Activated CD8-positive, alpha-beta memory T cell treated with anti-CD3 and anti-CD28 coated beads for 36 hours (primary cell): ENCODE results near the gene RAET1G. TPM values are rescaled to one million over a fixed set of nuclear protein-coding genes. Genes with fewer than 3 reads are reported as not detected.
"Not testable (repeated sequence)": the region's sequence is repeated elsewhere in the genome, so short reads cannot be mapped to it uniquely, and the experiment has no call there.

Experiments used
- CTCF ChIA-PET: fragments of 350-600 bp; sonication (Branson Sonifier 250); formaldehyde crosslinking; loops from one replicate; lab custom pipeline; 2021; ENCODE audit warnings: antibody characterized with exemption; lab: Charles Lee
- POLR2A ChIA-PET: fragments of 350-600 bp; sonication (Branson Sonifier 250); formaldehyde crosslinking; loops from one replicate; lab custom pipeline; 2021; ENCODE audit warnings: antibody characterized with exemption; lab: Charles Lee
- total RNA-seq, 2 experiments: library from RNA; stranded (reverse); gene quantifications; one replicate each; pipeline ENCODE4 v1.2.3, GENCODE V29; 2021

RAET1G gene
- total RNA-seq, 2 experiments from 2014 or later: not detected

DNA sequence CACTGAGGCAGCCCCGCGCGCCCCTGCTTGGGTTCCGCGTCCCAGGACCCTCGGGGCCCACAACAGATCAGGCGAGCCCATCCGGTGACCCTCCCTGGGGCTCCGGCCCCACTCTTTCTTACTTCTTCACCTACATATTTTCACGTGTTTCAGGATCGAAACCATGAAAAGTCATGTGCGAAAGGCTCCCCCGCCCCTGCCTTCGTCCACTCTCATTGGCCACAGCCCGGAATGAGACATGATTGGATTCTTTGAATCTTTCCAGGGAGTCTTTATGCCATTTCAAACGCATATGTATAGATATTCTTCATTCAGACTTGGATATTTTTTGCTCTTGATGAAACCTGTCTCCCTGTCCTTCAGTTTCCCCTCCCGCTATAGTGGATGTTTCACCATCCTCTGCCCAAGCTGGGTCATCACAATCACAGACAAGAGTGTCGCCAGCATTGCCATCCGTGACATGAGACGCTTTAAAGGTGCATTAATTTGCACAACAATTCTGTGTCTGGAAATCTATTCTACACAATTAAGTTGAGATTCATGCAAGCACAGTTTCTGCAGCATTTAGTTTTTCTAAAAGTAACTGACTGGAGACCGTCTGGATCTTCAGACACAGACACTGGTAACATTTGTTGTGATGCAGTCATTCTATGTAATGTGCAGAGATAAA is 32.2 kb upstream of the RAET1G start:
- CTCF ChIA-PET, POLR2A ChIA-PET: not testable (repeated sequence)

DNA sequence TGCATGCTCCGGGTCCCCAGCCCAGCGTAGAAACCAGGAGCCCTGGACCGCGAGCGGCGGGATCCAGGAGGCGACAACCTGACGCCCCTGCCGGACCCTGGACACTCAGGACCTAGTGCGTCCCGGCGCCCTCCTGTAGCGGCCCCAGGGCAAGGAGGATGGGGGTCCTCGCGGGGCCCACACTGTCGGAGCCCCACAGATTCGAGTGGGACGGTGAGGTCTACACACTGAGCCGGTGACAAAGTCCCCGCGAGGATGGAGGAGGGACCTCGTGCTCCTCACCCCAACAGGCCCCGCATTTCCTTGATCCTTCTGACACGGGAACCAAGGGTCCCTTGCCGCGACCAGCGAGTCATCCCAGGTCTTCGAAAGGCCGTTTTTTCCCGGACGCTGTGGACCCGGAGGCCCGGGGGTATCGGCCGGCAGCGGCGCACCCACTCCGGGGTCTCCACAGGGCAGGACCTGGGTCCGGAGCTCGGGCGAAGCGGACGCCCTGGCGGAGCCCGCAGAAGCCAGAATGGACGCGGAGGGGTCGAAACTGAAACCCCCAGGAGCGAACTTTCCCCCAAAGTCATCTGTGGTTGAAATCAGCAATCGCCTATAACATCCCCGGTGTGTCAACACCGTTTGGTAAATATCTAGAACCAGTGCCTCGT is 31.5 kb upstream of the RAET1G start:
- POLR2A ChIA-PET, CTCF ChIA-PET: not testable (repeated sequence)

DNA sequence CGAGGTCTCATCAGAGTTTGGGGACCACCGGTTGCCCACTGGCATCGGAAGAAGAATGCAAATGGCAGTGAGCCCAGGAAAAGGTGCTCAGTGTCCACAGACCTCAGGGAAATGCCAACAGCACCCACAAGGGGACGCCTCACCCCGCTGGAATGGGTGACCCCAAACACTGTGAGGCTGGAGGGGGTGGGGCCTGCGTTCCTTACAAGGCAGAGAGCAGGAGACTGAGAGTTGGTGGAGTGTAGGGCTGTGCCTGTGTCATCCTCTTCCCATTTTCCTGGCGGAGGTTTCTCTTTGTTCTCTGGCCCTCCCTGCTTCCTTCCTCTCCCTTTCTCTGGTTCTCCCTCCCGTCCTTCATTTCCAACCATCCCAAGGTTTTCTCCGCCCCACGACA is 31.0 kb upstream of the RAET1G start:
- CTCF ChIA-PET: not testable (repeated sequence)

DNA sequence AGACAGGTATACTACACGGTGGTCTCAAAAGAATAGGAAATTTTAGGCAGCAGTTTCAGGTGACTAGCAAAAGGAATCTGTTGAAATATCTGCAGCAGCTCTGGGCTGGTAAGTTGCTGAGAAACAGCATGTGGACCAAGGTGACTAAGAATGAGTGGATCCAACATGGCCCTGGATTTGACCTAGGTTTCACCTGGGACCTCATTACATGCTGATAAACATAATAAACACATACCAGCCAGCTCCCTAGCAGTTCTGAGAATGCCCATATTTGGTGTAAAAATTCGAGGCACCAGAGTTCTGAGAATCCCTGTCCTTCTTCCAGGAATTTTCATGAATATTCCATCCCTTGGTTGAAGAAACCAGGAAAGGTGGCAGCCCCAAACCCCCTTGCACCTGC is 30.5 kb upstream of the RAET1G start:
- POLR2A ChIA-PET, CTCF ChIA-PET: not testable (repeated sequence)

More for the DNA sequence above, 31.0 kb upstream of the RAET1G start:
- POLR2A ChIA-PET: not testable (repeated sequence)

DNA sequence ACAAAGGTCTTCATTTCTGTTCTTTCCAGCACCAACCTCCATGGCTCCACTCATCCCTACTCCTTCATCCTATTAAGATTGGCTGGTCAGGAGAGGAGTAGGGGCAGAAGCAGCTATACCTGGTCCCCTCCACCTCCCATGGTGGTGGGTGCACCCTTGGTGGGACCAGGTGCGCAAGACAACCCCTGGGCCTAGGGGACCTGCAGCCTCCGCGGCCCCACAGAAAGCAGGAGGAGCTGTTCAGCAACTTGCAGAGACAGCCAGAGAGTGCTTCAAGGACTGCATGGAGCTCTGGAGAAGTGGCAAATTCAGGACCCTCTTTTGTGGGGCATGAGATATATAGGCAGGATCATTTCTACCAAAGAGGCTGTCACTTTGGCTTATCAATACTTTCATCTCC is 28.7 kb upstream of the RAET1G start:
- POLR2A ChIA-PET: no interaction called here
- CTCF ChIA-PET: interaction anchor here (1.3 kb wide), 1 partner anchor 55 kb away, joined by 4 read pairs; no protein-coding TSS in a partner anchor

DNA sequence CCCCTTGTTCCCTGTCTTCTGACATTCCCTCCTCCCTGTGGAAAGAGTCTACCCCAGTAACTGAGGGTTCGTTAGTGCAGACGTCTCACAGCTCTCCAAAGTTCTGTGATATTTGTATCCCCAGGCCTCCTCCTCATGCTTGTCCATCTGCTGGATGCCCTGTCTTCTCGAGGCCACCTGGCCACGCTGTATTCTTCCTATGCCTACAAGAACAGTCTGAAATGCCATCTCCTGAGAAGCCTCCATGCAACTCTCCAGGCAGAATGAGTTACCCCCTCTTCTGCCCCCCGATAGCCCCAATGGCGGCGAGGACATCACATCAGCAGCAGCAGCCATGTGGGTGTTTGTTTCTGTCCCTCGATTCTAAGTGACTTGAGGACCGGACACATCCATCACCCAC is 28.2 kb upstream of the RAET1G start:
- ChIA-PET POLR2A (no interaction called here), CTCF (no interaction called here)

DNA sequence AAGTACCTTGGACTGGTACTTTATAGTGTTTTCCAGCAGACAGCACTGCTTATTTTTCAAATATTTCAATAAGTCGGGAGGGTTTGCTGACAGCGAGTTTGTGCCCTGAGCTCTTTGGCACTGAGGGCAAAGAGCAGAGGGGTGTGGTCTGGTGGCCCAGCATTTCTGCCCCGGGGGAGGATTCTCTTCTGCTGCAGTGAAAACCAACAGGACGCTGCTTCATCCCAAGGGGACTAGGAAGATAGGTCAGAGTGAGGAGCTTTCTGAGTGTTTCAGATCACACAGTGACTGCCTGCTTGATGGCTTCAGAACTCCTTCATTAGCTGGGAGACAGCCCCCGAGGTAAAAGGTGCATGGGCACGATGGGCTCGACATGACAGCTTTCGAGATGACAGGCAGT is 27.5 kb upstream of the RAET1G start:
- CTCF ChIA-PET: no interaction called here
- POLR2A ChIA-PET: no interaction called here

DNA sequence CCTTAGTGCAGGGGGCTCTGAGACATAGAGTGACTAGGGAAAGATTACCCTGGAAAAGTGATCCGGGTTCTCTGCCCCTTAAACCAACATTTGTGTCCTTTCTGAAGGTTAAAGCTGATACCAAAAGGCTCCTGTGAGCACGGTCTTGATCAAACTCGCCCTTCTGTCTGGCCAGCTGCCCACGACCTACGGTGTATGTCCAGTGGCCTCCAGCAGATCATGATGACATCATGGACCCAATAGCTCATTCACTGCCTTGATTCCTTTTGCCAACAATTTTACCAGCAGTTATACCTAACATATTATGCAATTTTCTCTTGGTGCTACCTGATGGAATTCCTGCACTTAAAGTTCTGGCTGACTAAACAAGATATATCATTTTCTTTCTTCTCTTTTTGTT is 25.7 kb upstream of the RAET1G start:
- ChIA-PET POLR2A (no interaction called here), CTCF (no interaction called here)

DNA sequence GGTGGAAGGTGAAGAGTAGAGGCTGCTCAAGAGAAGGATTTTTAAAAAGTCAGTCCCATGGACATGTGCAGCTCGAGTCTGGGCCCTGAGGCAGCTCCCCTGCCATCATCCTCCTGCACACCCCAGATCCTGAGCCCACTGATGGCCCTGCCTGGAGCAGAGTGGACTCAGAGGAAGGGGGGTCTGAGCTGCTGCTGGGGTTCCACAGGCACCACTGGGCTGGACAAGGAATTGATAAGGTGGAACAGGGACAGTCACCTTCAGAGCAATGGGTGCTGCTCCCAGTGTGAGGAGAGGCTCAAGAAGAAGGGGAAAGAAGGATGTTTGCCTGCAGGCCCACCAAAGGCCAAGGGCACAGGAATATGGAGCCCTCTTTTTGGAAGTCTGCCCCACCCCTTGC is 25.1 kb upstream of the RAET1G start:
- ChIA-PET CTCF (no interaction called here), POLR2A (interaction anchor here (0.5 kb wide), 1 partner anchor 52 kb away, joined by 4 read pairs; no protein-coding TSS in a partner anchor)

DNA sequence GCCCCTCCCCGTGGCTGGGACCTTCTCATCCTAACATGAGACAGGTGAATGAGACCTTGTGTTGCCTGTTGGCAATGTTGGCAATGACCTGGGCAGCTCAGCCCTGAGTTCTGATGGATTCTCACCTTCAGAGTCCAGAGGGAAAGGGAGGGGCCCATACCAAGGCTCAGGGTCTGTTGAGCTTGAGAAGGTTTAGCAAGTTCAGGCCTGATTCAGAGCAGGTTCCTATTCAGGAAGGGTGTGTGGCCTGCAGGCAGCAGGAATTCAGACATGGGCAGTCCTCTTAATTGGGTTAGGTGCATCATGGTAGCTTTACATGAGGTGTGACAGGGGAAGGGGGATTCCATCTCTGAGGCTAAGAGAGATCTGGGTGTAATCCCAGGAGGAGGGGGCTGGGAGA is 24.6 kb upstream of the RAET1G start:
- CTCF ChIA-PET: not testable (repeated sequence)
- POLR2A ChIA-PET: interaction anchor here (0.5 kb wide), 1 partner anchor 53 kb away, joined by 4 read pairs; no protein-coding TSS in a partner anchor

DNA sequence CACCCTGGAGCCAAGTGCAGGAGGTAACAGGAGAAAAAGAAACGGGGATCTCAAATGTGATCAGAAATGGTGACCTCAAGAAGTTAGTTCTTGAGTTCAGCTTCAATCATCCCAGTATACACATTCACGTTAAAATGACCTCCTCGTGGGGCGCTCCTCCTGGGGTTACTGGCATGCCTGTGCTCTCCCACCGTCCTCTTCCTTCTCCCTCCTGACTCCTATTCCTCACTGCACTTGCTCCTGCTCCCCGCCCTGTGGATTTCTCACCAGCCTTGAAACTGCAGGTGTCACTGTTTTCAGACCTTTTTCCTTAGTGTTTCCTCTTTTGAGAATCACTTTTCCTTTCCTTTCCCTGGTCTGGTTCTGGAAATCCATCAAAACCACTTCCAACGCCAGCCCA is 23.7 kb upstream of the RAET1G start:
- POLR2A ChIA-PET, CTCF ChIA-PET: not testable (repeated sequence)

DNA sequence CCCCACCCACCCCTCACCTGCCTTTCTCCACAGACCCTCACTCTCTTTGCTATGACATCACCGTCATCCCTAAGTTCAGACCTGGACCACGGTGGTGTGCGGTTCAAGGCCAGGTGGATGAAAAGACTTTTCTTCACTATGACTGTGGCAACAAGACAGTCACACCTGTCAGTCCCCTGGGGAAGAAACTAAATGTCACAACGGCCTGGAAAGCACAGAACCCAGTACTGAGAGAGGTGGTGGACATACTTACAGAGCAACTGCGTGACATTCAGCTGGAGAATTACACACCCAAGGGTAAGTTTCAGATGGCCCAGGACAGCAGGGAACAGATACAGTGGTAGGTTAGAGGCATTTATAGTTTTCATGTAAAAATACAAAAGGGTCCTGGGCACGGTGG is 22.4 kb upstream of the RAET1G start:
- CTCF ChIA-PET, POLR2A ChIA-PET: not testable (repeated sequence)

DNA sequence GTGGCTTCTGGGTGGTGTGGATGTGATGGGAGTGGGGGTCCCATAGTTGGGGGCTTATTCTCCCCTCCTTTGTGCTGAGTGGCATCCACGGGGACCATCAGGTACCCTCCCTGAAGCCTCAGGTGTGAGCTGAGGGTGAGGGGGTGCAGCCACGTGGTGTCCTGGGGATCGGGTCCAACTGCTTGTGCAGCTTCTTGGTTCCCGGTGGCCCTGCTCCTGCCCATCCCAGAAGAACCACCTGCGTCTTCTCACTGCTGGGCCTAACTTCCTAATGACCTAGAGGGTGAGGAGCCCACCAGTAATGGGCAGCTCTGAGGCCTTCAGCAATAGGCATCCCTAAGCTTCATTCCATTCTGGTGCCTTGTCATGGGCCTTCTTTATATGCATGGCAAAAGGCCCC is 20.4 kb upstream of the RAET1G start:
- CTCF ChIA-PET, POLR2A ChIA-PET: not testable (repeated sequence)

DNA sequence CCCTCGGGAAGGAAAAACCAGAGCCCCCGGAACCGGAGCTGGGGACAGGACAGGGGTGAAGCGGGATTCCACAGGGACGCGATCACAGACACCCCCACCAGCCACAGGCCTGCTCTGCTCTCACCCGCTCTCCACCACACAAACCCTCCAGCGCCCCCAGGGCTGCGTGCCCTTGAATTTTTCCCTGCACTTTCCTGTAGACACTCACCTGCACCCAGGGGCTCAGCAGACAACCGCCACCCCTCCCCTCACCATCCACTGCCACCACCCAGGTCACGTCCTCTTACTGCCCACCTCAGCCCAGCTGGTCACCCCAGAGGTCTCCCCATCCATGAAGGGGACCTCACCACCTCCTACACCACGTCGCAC is 19.5 kb upstream of the RAET1G start:
- CTCF ChIA-PET: interaction anchor here (0.6 kb wide), 1 partner anchor 128 kb away, joined by 3 read pairs; no protein-coding TSS in a partner anchor
- POLR2A ChIA-PET: no interaction called here

DNA sequence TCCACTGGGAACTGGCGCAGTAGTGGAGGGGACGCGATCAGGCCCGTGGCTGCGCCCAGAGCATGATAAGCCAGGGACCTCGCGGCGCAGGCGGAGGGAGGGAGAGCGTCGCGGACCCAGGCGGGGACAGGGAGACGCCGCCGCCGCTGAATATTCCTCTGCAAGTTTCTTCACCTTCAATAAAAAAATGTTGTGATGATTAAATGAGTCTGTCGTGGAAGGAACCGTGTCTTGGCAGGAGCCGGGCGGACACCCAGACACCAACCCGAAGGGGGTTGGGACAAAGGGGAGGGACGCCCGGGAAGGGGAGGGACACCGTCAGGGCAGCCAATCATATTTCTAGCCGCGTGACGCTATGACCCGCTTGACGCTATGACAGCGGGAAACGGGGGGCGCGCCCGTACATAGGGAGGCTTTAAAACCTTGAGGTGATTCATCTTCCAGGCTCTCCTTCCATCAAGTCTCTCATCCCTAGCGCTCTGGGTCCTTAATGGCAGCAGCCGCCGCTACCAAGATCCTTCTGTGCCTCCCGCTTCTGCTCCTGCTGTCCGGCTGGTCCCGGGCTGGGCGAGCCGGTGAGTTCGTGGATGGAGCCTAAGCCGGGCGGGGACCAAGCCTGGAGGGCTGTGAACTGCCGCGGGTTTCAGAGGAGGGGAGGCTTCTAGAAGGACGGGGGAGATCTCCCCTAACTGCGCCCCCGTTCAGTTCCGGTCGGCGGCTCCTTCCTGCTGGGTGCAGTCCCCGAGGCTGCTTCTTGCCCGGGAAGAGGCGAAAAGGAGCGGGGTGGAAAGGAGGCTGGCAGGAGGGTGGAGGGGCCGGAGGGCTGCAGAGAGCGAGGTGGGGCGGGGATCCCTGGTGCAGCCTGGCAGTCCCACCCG is 18.9 kb upstream of the RAET1G start, which contains the start of gene ULBP2:
TSS of gene ULBP2 (plus strand) at position 432 of the 878 bp plus-strand sequence. CDS start at position 491, 59 bp downstream.
- POLR2A ChIA-PET: no interaction called here
- CTCF ChIA-PET: interaction anchor here (0.6 kb wide), 2 partner anchors 27 to 129 kb away, joined by 3 read pairs; no protein-coding TSS in a partner anchor

DNA sequence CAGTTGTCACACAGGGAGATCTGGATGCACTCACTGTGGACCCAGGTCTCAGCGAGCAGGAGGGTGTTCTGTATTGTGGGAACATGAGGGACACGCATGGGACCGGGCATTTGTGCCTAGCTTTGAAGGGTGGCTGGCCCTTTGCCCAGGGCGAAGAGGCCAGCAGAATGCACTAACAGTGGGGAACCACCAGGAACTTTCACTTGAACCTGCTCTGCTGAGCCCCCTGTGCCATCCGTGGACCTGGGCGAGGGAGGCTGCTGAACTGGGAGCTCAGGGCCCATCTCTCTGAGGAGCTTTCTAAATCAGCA is 17.7 kb upstream of the RAET1G start:
- ChIA-PET CTCF (interaction anchor here (0.6 to 0.8 kb wide), 2 partner anchors 76 to 78 kb away, joined by 3 to 4 read pairs; no protein-coding TSS in a partner anchor), POLR2A (no interaction called here)

DNA sequence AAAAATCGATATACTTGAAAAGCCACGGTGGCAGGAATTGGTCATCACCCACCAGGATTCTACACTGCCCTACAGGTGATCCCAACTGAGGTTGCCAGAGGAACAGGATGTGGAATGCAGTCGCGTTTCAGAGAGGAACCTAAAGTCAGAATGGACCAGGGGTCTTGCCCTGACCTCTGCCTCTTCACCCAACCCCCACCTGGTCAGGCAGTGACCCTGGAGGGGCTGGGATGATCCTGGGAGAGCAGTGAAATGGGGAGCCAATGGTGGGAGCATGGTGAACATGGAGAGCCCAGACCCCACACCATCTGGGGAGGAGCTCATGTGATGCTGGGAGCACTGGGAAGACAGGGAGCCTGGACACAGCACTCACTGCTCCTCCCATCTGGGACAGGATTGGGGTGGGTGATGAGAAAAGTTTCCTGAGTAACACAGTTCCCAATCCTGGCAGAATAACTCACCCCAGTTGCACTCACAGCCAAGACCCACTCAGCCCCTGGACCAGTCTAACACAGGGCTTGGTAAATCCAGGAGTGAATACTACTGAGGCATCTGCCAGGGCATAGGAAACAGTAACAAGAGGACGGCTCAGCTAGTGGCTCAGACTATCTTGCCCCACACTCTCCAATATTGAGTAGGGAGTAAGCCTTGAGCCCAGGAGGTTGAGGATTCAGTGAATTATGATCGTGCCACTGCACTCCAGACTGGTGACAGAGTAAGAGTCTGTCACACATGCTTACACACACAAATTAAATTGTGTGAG is 17.2 kb upstream of the RAET1G start:
- CTCF ChIA-PET: interaction anchor here (0.6 to 0.8 kb wide), 2 partner anchors 77 to 78 kb away, joined by 3 to 4 read pairs; no protein-coding TSS in a partner anchor
- POLR2A ChIA-PET: no interaction called here

DNA sequence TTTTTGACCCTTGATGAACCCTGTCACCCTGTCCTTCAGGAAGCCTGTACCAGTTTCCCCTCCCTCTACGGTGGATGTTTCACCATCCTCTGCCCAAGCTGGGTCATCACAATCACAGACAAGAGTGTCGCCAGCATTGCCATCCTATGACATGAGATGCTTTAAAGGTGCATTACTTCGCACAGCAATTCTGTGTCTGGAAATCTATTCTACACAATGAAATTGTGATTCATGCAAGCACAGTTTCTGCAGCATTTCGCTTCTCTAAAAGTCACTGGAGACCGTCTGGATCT is 16.4 kb upstream of the RAET1G start:
- POLR2A ChIA-PET: no interaction called here
- CTCF ChIA-PET: no interaction called here

DNA sequence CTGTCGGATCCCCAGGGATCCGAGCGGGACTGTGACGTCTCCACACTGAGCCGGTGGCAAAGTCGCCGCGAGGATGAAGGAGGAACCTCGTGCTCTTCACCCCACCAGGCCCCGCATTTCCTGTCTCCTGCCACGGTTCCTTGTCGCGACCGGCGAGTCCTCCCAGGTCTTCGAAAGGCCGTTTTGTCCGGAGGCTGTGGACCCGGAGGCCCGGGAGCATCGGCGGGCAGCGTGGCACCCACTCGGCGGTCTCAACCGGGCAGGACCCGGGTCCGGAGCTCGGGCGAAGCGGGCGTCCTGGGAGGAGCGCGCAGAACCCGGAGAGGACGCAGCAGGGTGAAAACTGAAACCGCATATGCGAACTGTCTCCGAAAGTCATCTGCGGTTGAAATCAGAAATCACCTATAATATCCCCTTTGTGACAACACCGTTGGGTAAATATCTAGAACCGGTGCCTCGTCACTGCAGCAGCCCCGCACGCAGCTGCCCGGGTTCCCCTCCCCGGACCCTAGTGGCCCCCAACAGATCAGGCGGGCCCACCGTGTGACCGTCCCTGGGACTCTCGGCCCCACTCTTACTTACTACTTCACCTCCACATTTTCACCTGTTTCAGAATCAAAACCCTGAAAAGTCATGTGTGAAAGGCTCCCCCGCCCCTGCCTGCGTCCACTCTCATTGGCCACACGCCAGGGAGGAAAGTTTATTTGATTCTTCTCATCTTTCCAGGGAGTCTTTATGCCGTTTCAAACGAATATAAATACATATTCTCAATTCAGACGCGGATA is 15.8 kb upstream of the RAET1G start:
- ChIA-PET POLR2A (no interaction called here), CTCF (no interaction called here)
